Stomach (tissue), 9 donors: Measurements from ENCODE around the gene TBCE. TPM values are rescaled to one million over a fixed set of nuclear protein-coding genes. Genes with fewer than 3 reads are reported as not detected.
"Not testable (repeated sequence)": the region's sequence is repeated elsewhere in the genome, so short reads cannot be mapped to it uniquely, and the experiment has no call there.

Experiments
- DNase-seq, 2 donors: peaks; one replicate each; pipeline versions ENCODE4 v3.0.0 to v3.0.0-alpha.2; 2013 to 2019
- H3K27ac ChIP-seq, 5 donors: fragments of 200-600 bp in 4 of 5; sonication (generic) in 4 of 5; one replicate each; pipeline ENCODE4 v1.5.1; 2013 to 2019; ENCODE audit warnings: mild to moderate bottlenecking in 1 of 5, moderate library complexity in 1 of 5
- H3K27me3 ChIP-seq, 3 donors: fragments of 200-600 bp; sonication (generic); one replicate each; pipeline ENCODE4 v1.5.1; 2017 to 2019; ENCODE audit warnings: mixed run types in 1 of 3
- H3K36me3 ChIP-seq, 4 donors: fragments of 200-600 bp; sonication (generic); 1 replicate in 3 of 4; 2 replicates in 1 of 4; pipeline ENCODE4 v1.5.1; 2016 to 2019
- H3K4me1 ChIP-seq, 4 donors: fragments of 200-600 bp; sonication (generic); one replicate each; pipeline ENCODE4 v1.5.1; 2016 to 2019
- H3K4me3 ChIP-seq, 4 donors: fragments of 200-600 bp; sonication (generic) in 3 of 4; one replicate each; pipeline ENCODE4 v1.5.1; 2016 to 2019; ENCODE audit warnings: mild to moderate bottlenecking in 1 of 4
- H3K9me3 ChIP-seq, 4 donors: fragments of 200-600 bp; sonication (generic); one replicate each; pipeline ENCODE4 v1.5.1; 2016 to 2019
- CTCF ChIP-seq, 7 experiments: fragments of 450-650 bp in 4 of 7; fragments of 200-600 bp in 3 of 7; sonication (generic) in 3 of 7; IDR thresholded peaks; one replicate each; pipeline ENCODE4 v1.5.1; 2016 to 2019; ENCODE audit warnings: antibody characterized with exemption in 7 of 7, control low read depth in 2 of 7, mild to moderate bottlenecking in 1 of 7
- EP300 ChIP-seq: sonication (generic); formaldehyde crosslinking; IDR thresholded peaks from one replicate; pipeline ENCODE4 v1.6.1; 2017; ENCODE audit warnings: antibody characterized with exemption
- POLR2A ChIP-seq, 4 donors: fragments of 450-650 bp; IDR thresholded peaks; one replicate each; pipeline ENCODE4 v1.6.1; 2016; ENCODE audit warnings: antibody characterized with exemption in 4 of 4, control low read depth in 2 of 4, mild to moderate bottlenecking in 1 of 4, moderate library complexity in 1 of 4
- POLR2AphosphoS5 ChIP-seq, 3 donors: sonication (generic); formaldehyde crosslinking; IDR thresholded peaks; one replicate each; pipeline ENCODE4 v1.6.1; 2016; ENCODE audit warnings: antibody characterized with exemption in 3 of 3
- WGBS, 5 donors: extraction: QIAGEN DNeasy Blood & Tissue Kit in 3 of 5; methylation state at CpG; one replicate each; pipeline versions ENCODE4 v1.1.5 to v1.1.7; 2013 to 2018; 5-methylcytosine and 5-hydroxymethylcytosine counted together
- intact Hi-C: fragments of 100-400 bp; cut with DNase I; formaldehyde crosslinking; loops from one replicate; pipeline ENCODE4 v1.15.1; 2023; ENCODE audit warnings: low total_unique reads
- polyA plus RNA-seq, 3 donors: library from polyadenylated mRNA; stranded (reverse); fragments of 200-250 nt; gene quantifications; one replicate each; pipeline ENCODE4 v1.2.3, GENCODE V29; 2013
- total RNA-seq, 5 donors: library from RNA; depleted of rRNA; stranded (reverse); fragments of >200 nt; gene quantifications; one replicate each; pipeline versions ENCODE4 v1.1.0 to v1.2.3, GENCODE V29; 2014 to 2016
- donor health status: healthy with polysubstance abuse.
- donor health status: Bipolar disorder and iron deficiency.
- donor health status: healthy.

The TBCE gene
- total and polyA plus RNA-seq, 8 donors = 7.1 to 43.7 (median 23.8) TPM

DNA sequence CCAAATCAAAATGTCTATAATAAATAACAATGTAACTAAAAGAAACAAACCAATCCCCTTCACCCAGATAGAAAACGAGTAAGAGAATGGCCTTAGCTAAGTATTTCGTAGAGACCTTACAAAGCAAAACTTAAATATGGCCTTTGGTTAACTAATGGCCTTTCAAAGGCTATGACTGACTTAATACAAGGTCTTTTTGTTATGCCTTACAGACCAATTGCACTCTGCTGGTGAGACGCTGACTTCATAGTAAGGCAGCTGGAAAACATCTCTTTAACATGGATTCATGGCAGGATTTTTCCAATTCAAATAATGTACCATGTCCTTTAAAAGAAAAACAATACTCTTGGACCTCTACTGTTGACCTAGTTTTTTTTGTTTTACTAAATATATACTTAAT, 15.8 kb upstream of the TBCE start:
- no peaks in the 10 kb centered on the region for H3K9me3 ChIP-seq
- no peak overlapping the region for H3K27ac ChIP-seq
- TF ChIP-seq EP300 (no peak), POLR2A (IDR thresholded peaks at IDR 0.05) (no peak), POLR2AphosphoS5 (IDR thresholded peaks at IDR 0.05) (no peak), CTCF (IDR thresholded peaks at IDR 0.05) (no peak)
- DNase-seq = no peak
- peaks cover 0 to 7% (median 3%) of the 10 kb centered on the region in 4 donors for H3K36me3 ChIP-seq
- H3K4me3 ChIP-seq = no peak overlapping the region
- H3K4me1 ChIP-seq = no peaks in the 10 kb centered on the region
- H3K27me3 ChIP-seq = no peaks in the 10 kb centered on the region
- intact Hi-C loops = no loop called here
- WGBS, 5 donors = 71 to 88% (median 86%) methylated on average over 3 of the region's 3 CpGs

DNA sequence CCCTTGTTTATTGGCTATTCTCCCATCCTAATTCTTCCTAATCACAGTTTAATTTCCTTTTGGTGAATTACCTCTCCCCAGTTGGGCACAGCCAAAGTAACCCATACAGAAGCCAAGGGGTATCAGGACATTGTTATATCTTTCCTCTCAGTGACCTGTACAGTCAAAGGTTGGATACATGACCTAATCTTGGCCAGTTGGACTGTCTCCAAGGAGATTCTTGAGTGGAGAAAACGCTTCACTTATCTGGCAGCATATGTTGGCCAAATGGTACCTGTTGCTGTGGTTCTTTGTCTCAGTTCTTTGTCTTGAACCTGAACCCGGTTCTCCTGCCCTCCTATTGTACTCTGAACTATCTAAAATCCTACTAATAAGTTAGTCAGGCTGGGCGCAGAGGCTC, 15.3 kb upstream of the TBCE start:
- 45 to 59% (median 54%) methylated on average over 3 of the region's 3 CpGs for WGBS, 5 donors

GRCh38 chr1:235357485-235358373, 9.5 kb upstream of the TBCE start:
- WGBS, 5 donors = 66 to 75% (median 72%) methylated on average over 11 of the region's 11 CpGs
- Histone ChIP-seq H3K9me3 (no peaks in the 10 kb centered on the region), H3K27ac (no peak overlapping the region), H3K36me3 (no peaks in the 10 kb centered on the region), H3K4me3 (no peak overlapping the region), H3K27me3 (no peaks in the 10 kb centered on the region), H3K4me1 (no peaks in the 10 kb centered on the region)
- TF ChIP-seq CTCF (IDR thresholded peaks at IDR 0.05) (no peak), EP300 (no peak), POLR2A (IDR thresholded peaks at IDR 0.05) (no peak), POLR2AphosphoS5 (IDR thresholded peaks at IDR 0.05) (no peak)
- no peak for DNase-seq
- intact Hi-C loops = no loop called here

More for the DNA sequence above, 15.3 kb upstream of the TBCE start:
- intact Hi-C loops = no loop called here
- Histone ChIP-seq H3K9me3 (no peaks in the 10 kb centered on the region), H3K4me1 (no peaks in the 10 kb centered on the region), H3K36me3 (peaks cover 0 to 2% (median under 1%) of the 10 kb centered on the region in 4 donors), H3K27me3 (no peaks in the 10 kb centered on the region), H3K4me3 (no peak overlapping the region), H3K27ac (no peak overlapping the region)
- no peak for TF ChIP-seq CTCF (IDR thresholded peaks at IDR 0.05)
- TF ChIP-seq EP300 = no peak
- no peak for DNase-seq

GRCh38 chr1:235358899-235359298, 8.3 kb upstream of the TBCE start:
- Histone ChIP-seq H3K9me3 (no peaks in the 10 kb centered on the region), H3K27ac (no peak overlapping the region), H3K4me3 (no peak overlapping the region), H3K4me1 (no peaks in the 10 kb centered on the region), H3K27me3 (no peaks in the 10 kb centered on the region), H3K36me3 (no peaks in the 10 kb centered on the region)
- TF ChIP-seq POLR2A (IDR thresholded peaks at IDR 0.05) = no peak
- TF ChIP-seq CTCF (IDR thresholded peaks at IDR 0.05) = no peak
- TF ChIP-seq EP300 = no peak
- no peak for TF ChIP-seq POLR2AphosphoS5 (IDR thresholded peaks at IDR 0.05)
- no peak for DNase-seq
- WGBS, 5 donors = 84 to 93% (median 90%) methylated on average over 3 of the region's 3 CpGs
- intact Hi-C loops = no loop called here

DNA sequence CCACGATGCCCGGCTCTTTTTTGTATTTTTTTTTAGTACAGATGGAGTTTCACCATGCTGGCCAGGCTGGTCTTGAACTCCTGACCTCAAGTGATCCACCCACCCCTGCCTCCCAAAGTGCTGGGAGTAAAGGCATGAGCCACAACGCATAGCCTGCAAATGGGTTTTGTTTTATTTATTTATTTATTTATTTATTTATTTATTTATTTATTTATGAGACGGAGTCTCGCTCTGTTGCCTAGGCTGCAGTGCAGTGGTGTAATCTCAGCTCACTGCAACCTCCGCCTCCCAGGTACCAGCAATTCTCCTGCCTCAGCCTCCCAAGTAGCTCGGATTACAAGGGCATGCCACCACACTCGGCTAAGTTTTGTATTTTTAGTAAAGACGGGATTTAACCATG, 3.0 kb upstream of the TBCE start:
- H3K9me3 ChIP-seq, H3K4me3 ChIP-seq, H3K27me3 ChIP-seq, H3K36me3 ChIP-seq, H3K27ac ChIP-seq, intact Hi-C loops, DNase-seq: not testable (repeated sequence)
- peaks cover 0 to 23% (median 13%) of the 10 kb centered on the region in 4 donors for H3K4me1 ChIP-seq
- WGBS, 5 donors = 94 to 99% (median 96%) methylated on average over 9 of the region's 9 CpGs
